Hepatocyte (in vitro differentiated cells): Measurements from ENCODE around the gene FUT6. TPM values are rescaled to one million over a fixed set of nuclear protein-coding genes. Genes with fewer than 3 reads are reported as not detected.

Experiments used
- DNase-seq: peaks from one replicate; pipeline ENCODE4 v3.0.0-alpha.2; 2016; ENCODE audit warnings: low spot score
- H2AFZ ChIP-seq: fragments of 200-600 bp; sonication (generic); 2 replicates; pipeline ENCODE4 v1.6.0; 2016; ENCODE audit warnings: antibody characterized with exemption, mild to moderate bottlenecking
- H3K27ac ChIP-seq: fragments of 200-600 bp; sonication (generic); 2 replicates; pipeline ENCODE4 v1.5.1; 2016; ENCODE audit warnings: mild to moderate bottlenecking
- H3K27me3 ChIP-seq: fragments of 200-600 bp; sonication (generic); 2 replicates; pipeline ENCODE4 v1.6.1; 2016
- H3K36me3 ChIP-seq: fragments of 200-600 bp; sonication (generic); replicated peaks from 2 replicates; pipeline ENCODE4 v1.5.1; 2016; ENCODE audit warnings: low read depth; ENCODE audit not compliant: insufficient read depth
- H3K4me1 ChIP-seq: fragments of 200-600 bp; sonication (generic); 2 replicates; pipeline ENCODE4 v1.5.1; 2016; ENCODE audit warnings: mild to moderate bottlenecking, moderate library complexity; ENCODE audit not compliant: insufficient read depth
- H3K4me2 ChIP-seq: fragments of 200-600 bp; sonication (generic); 2 replicates; pipeline ENCODE4 v1.6.0; 2016
- H3K4me3 ChIP-seq: fragments of 200-600 bp; sonication (generic); 2 replicates; pipeline ENCODE4 v1.5.1; 2016; ENCODE audit warnings: mild to moderate bottlenecking
- H3K79me2 ChIP-seq: fragments of 200-600 bp; sonication (generic); 2 replicates; pipeline ENCODE4 v1.6.0; 2017; ENCODE audit warnings: mild to moderate bottlenecking
- H3K9me2 ChIP-seq: fragments of 200-600 bp; sonication (generic); replicated peaks from 2 replicates; pipeline ENCODE4 v1.6.0; 2017; ENCODE audit warnings: mild to moderate bottlenecking; ENCODE audit not compliant: insufficient read depth
- H3K9me3 ChIP-seq: fragments of 200-600 bp; sonication (generic); 2 replicates; pipeline ENCODE4 v1.5.1; 2016; ENCODE audit warnings: low read depth, mild to moderate bottlenecking
- H4K20me1 ChIP-seq: fragments of 200-600 bp; sonication (generic); 2 replicates; pipeline ENCODE4 v1.6.0; 2016; ENCODE audit warnings: mild to moderate bottlenecking; ENCODE audit not compliant: insufficient read depth, poor library complexity, severe bottlenecking
- EZH2 ChIP-seq: fragments of 200-600 bp; sonication (generic); IDR thresholded peaks from 2 replicates; pipeline ENCODE4 v1.6.1; 2016; ENCODE audit warnings: antibody characterized with exemption, mild to moderate bottlenecking, borderline replicate concordance
- EZH2phosphoT487 ChIP-seq: fragments of 200-600 bp; sonication (generic); IDR thresholded peaks from one replicate; pipeline ENCODE4 v1.6.1; 2018; ENCODE audit warnings: antibody characterized with exemption, mild to moderate bottlenecking, low read depth, moderate library complexity; ENCODE audit not compliant: unreplicated experiment, severe bottlenecking
- WGBS: methylation state at CpG from one replicate; pipeline ENCODE4 v1.1.6; 2016; ENCODE audit warnings: low lambda C conversion rate; ENCODE audit errors: missing lambda C conversion rate; 5-methylcytosine and 5-hydroxymethylcytosine counted together
- polyA plus RNA-seq: library from polyadenylated mRNA; unstranded; fragments of >200 nt; fragmentation: Nextera tagmentation; extraction: Ambion mirVana; gene quantifications from 2 replicates; pipeline ENCODE4 v1.2.1, GENCODE V29; 2016
- total RNA-seq: library from RNA; depleted of rRNA; stranded (reverse); fragments of >200 nt; gene quantifications from 2 replicates; pipeline ENCODE4 v1.2.3, GENCODE V29; 2014
- TF ChIP-seq, protein P1 (sequence below): fragments of 200-600 bp; sonication (generic); IDR thresholded peaks from 2 replicates; pipeline ENCODE4 v1.5.1; 2016; ENCODE audit warnings: antibody characterized with exemption, mild to moderate bottlenecking; ENCODE audit not compliant: poor library complexity

The FUT6 gene
- total and polyA plus RNA-seq, 2 experiments from 2014 or later = 0.07 TPM; not detected in 1

- H3K27me3 ChIP-seq = no peaks in the 10 kb centered on the region
- 79% methylated on average over 16 of the region's 17 CpGs for WGBS
Observed at GRCh38 chr19:5800361-5801270, 38.9 kb downstream of the FUT6 start.

DNA sequence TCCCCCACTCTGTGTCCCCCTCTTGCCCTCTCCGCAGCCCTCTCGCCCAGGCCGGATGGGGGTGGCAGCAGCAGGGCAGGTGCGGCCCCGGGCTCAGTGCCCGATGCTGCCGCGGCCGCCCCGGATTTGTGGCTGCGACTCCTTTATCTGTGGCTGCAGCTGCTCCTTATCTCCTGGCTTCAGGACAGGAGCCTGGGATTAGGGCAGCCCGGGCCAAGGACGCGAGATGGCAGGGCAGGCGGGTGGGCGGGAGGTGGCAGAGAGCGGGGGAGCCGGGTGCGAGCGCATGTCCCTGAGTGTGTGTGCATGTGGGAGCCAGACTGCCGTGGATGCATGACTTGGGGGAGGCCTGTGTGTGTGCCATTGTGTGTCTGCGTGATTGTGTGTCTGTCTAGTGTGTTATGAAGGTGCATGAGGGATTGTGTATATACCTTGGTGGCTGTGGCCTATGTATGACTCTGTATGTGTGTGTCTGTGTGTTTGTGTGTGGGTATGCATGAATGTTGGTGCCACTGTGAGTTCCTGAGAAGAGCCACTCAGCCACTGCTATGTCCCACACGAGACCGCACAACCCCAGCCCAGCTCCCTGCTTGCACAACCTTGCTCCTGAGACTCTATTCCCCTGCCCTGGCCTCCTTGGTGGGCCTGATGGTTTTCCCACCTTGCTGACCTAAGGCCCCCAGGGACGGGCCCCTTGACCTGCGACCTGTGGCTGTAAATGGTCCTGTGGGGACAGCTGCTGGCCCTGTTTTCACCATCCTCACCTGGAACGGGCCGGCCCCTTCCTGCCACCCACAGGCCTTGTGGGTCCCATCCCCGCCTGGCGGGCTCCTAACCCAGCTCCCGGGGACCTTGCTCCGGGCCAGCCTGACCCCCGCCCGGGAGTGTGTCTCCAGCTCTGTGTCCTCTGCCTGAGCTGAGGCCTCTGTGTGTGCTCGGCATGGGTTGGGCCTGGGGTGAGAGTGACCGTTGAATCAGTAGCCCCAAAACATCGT lies 40.0 kb downstream of the FUT6 start:
- Histone ChIP-seq H3K4me3 (no peak overlapping the region), H3K27me3 (no peaks in the 10 kb centered on the region), H3K36me3 (no peaks in the 10 kb centered on the region), H3K9me2 (no peaks in the 10 kb centered on the region), H3K79me2 (no peaks in the 10 kb centered on the region), H3K4me2 (no peak overlapping the region), H3K9me3 (no peaks in the 10 kb centered on the region), H2AFZ (no peak overlapping the region), H3K27ac (no peak overlapping the region), H3K4me1 (peaks cover 19% of the 10 kb centered on the region), H4K20me1 (no peaks in the 10 kb centered on the region)
- TF ChIP-seq, protein P1, sequence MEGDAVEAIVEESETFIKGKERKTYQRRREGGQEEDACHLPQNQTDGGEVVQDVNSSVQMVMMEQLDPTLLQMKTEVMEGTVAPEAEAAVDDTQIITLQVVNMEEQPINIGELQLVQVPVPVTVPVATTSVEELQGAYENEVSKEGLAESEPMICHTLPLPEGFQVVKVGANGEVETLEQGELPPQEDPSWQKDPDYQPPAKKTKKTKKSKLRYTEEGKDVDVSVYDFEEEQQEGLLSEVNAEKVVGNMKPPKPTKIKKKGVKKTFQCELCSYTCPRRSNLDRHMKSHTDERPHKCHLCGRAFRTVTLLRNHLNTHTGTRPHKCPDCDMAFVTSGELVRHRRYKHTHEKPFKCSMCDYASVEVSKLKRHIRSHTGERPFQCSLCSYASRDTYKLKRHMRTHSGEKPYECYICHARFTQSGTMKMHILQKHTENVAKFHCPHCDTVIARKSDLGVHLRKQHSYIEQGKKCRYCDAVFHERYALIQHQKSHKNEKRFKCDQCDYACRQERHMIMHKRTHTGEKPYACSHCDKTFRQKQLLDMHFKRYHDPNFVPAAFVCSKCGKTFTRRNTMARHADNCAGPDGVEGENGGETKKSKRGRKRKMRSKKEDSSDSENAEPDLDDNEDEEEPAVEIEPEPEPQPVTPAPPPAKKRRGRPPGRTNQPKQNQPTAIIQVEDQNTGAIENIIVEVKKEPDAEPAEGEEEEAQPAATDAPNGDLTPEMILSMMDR = no peak
- WGBS = 62% methylated on average over 37 of the region's 37 CpGs
- DNase-seq = peak; percentile 18

More at GRCh38 chr19:5800361-5801270, 38.9 kb downstream of the FUT6 start:
- H3K4me1 ChIP-seq = peaks cover 21% of the 10 kb centered on the region
- no peaks in the 10 kb centered on the region for H3K79me2 ChIP-seq
- H4K20me1 ChIP-seq = no peaks in the 10 kb centered on the region
- peak; percentile 5 for DNase-seq
- TF ChIP-seq EZH2phosphoT487 (no peak), EZH2 (no peak)
- TF ChIP-seq, protein P1 = no peak
- no peak overlapping the region for H3K4me3 ChIP-seq
- no peaks in the 10 kb centered on the region for H3K36me3 ChIP-seq
- H2AFZ ChIP-seq = no peak overlapping the region
- H3K4me2 ChIP-seq = no peak overlapping the region
- no peaks in the 10 kb centered on the region for H3K9me2 ChIP-seq
- no peaks in the 10 kb centered on the region for H3K9me3 ChIP-seq
- H3K27ac ChIP-seq = no peak overlapping the region

DNA sequence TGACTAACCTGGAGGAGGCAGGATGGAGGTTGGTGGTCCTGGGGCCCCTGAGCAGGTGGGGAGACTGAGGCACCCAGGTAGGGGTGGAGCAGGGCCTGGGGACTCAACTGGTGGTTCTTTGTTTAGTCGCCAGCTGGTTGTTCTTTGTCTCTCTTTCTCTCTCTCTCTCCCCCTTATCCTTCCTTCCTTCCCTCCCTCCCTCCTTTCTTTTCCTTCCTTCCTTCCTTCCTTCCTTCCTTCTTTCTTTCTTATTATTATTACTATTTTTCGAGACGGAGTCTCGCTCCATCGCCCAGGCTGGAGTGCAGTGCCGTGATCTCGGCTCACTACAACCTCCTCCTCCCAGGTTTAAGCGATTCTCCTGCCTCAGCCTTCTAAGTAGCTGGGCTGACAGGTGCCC lies 41.3 kb downstream of the FUT6 start:
- Histone ChIP-seq H3K4me1 (peaks cover 9% of the 10 kb centered on the region), H4K20me1 (no peaks in the 10 kb centered on the region), H3K27ac (no peak overlapping the region), H3K4me2 (no peak overlapping the region), H3K27me3 (no peaks in the 10 kb centered on the region), H3K79me2 (no peaks in the 10 kb centered on the region), H3K9me2 (no peaks in the 10 kb centered on the region), H2AFZ (no peak overlapping the region), H3K4me3 (no peak overlapping the region), H3K36me3 (no peaks in the 10 kb centered on the region), H3K9me3 (no peaks in the 10 kb centered on the region)
- no peak for DNase-seq
- 90% methylated on average over 8 of the region's 8 CpGs for WGBS
- TF ChIP-seq, protein P1 = no peak
- TF ChIP-seq EZH2phosphoT487 (no peak), EZH2 (no peak)
